Glutamatergic neuron (in vitro differentiated cells): Measurements from ENCODE around the gene NME8. TPM values are rescaled to one million over a fixed set of nuclear protein-coding genes. Genes with fewer than 3 reads are reported as not detected.

Source experiments
- DNase-seq: peaks from one replicate; pipeline ENCODE4 v3.0.0; 2022
- H3K27ac Mint-ChIP-seq: one replicate; pipeline ENCODE4 v1.8.0; 2020; ENCODE audit warnings: mild to moderate bottlenecking, mixed read lengths, inconsistent platforms; ENCODE audit not compliant: unreplicated experiment
- H3K27me3 Mint-ChIP-seq: one replicate; pipeline ENCODE4 v1.8.0; 2020; ENCODE audit warnings: mild to moderate bottlenecking, moderate library complexity, mixed read lengths, inconsistent platforms; ENCODE audit not compliant: unreplicated experiment
- H3K36me3 Mint-ChIP-seq: one replicate; pipeline ENCODE4 v1.8.0; 2020; ENCODE audit warnings: mild to moderate bottlenecking, mixed read lengths, inconsistent platforms; ENCODE audit not compliant: unreplicated experiment
- H3K4me1 Mint-ChIP-seq: one replicate; pipeline ENCODE4 v1.8.0; 2020; ENCODE audit warnings: mild to moderate bottlenecking, low read depth, mixed read lengths, inconsistent platforms; ENCODE audit not compliant: unreplicated experiment
- H3K4me3 Mint-ChIP-seq: one replicate; pipeline ENCODE4 v1.8.0; 2020; ENCODE audit warnings: mild to moderate bottlenecking, mixed read lengths, inconsistent platforms; ENCODE audit not compliant: unreplicated experiment
- H3K9me3 Mint-ChIP-seq: one replicate; pipeline ENCODE4 v1.8.0; 2020; ENCODE audit warnings: mild to moderate bottlenecking, moderate library complexity, mixed read lengths, inconsistent platforms; ENCODE audit not compliant: unreplicated experiment
- total RNA-seq: library from RNA; stranded (reverse); fragmentation: NEBNext Ultra II Directional; extraction: Animal tissue kit (Norgen Biotek cat#: 25700); gene quantifications from one replicate; pipeline ENCODE4 v1.2.1, GENCODE V29; 2021; ENCODE audit not compliant: unreplicated experiment
- TF ChIP-seq, protein P1 (sequence below): fragments of 200-600 bp; sonication (generic); IDR thresholded peaks from one replicate; pipeline ENCODE4 v1.5.0; 2021; ENCODE audit not compliant: partially characterized antibody, unreplicated experiment

The NME8 gene
- total RNA-seq, 1 donor from 2014 or later, result not detected

DNA sequence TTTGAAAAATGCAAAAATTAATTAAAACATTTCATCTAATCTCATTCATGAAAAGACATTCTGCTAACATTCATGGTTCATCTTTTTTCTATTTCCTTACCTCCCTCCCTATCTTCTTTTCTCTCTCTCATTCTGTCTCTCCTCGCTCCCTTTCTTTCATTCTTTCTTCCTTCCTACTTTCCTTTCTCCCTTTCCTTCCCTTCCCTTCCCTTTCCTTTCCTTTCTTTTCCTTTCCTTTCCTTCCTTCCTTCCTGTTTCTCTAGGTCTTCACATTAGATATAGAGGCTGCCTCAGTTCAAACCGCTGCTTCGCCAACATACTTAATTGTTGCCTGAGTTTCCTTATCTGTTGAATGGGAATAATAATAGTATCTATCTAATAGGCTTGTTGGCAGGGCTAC is 46.3 kb downstream of the NME8 start:
- H3K36me3 Mint-ChIP-seq, result no peaks in the 10 kb centered on the region
- DNase-seq, result no peak
- H3K4me1 Mint-ChIP-seq, result no peaks in the 10 kb centered on the region
- H3K4me3 Mint-ChIP-seq, result no peak overlapping the region
- no peaks in the 10 kb centered on the region for H3K9me3 Mint-ChIP-seq
- peaks cover 3% of the 10 kb centered on the region for H3K27me3 Mint-ChIP-seq
- H3K27ac Mint-ChIP-seq, result no peak overlapping the region
- TF ChIP-seq, protein P1, sequence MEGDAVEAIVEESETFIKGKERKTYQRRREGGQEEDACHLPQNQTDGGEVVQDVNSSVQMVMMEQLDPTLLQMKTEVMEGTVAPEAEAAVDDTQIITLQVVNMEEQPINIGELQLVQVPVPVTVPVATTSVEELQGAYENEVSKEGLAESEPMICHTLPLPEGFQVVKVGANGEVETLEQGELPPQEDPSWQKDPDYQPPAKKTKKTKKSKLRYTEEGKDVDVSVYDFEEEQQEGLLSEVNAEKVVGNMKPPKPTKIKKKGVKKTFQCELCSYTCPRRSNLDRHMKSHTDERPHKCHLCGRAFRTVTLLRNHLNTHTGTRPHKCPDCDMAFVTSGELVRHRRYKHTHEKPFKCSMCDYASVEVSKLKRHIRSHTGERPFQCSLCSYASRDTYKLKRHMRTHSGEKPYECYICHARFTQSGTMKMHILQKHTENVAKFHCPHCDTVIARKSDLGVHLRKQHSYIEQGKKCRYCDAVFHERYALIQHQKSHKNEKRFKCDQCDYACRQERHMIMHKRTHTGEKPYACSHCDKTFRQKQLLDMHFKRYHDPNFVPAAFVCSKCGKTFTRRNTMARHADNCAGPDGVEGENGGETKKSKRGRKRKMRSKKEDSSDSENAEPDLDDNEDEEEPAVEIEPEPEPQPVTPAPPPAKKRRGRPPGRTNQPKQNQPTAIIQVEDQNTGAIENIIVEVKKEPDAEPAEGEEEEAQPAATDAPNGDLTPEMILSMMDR, result no peak

DNA sequence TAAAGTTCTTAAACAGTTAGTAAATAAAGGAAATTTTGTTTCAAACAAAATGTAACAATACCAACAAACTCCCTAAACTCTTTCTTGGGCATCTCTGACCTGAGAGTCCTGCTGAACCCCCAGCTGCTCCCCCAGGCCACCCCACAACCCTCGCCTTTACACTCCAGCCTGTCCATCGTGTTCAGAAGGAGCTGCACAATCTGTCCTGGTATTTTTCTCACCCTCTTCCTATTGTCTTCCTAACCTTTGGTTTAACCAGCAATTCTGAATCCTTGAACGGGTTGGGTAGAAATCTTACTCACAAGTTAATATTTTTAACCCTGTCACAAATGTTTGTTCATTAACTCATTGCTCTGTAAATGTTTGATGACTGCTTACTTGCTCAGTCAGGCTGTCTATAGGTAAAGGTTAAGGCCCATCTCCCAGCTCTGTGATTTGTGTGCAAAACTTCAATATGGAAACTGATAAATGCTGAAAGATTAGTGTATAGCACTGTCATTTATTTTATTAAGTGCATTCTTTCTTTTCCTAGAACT is 51.4 kb downstream of the NME8 start:
- Mint-ChIP-seq H3K4me1 (peaks cover 6% of the 10 kb centered on the region), H3K27me3 (peaks cover 3% of the 10 kb centered on the region), H3K36me3 (no peaks in the 10 kb centered on the region), H3K4me3 (no peak overlapping the region), H3K9me3 (no peaks in the 10 kb centered on the region), H3K27ac (no peak overlapping the region)
- TF ChIP-seq, protein P1, result no peak
- no peak for DNase-seq

DNA sequence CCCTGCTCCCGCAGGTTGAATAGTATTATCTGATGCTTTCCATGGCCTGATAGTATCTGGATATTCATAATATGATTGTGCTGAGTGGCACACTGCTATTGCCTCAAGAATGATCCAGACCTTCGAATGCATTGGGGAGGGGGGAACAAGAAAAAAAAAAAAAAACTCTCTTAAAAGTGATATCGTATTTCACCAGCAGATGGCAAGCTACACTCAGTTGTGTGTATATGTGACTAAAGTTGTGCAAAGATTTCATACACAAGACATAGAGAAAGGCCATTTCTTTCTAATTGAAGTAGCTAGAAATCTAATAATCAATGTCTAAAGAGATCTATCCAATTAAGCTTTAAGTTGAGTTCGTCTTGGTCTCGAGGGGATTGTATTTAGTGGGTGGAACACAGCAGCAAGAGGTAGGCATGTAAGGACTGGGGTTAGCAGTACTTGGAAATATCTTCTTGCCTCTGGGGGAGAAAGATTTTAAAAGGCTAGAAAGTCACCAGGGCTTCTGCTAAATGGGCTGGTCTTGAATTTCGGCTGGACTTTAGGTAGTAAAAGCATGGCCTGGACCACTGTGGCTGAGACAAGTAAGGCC is 52.9 kb downstream of the NME8 start:
- Mint-ChIP-seq H3K4me3 (no peak overlapping the region), H3K27me3 (peaks cover 3% of the 10 kb centered on the region), H3K27ac (no peak overlapping the region), H3K9me3 (no peaks in the 10 kb centered on the region), H3K4me1 (peaks cover 6% of the 10 kb centered on the region), H3K36me3 (no peaks in the 10 kb centered on the region)
- no peak for DNase-seq
- TF ChIP-seq, protein P1, result peak; percentile 71

DNA sequence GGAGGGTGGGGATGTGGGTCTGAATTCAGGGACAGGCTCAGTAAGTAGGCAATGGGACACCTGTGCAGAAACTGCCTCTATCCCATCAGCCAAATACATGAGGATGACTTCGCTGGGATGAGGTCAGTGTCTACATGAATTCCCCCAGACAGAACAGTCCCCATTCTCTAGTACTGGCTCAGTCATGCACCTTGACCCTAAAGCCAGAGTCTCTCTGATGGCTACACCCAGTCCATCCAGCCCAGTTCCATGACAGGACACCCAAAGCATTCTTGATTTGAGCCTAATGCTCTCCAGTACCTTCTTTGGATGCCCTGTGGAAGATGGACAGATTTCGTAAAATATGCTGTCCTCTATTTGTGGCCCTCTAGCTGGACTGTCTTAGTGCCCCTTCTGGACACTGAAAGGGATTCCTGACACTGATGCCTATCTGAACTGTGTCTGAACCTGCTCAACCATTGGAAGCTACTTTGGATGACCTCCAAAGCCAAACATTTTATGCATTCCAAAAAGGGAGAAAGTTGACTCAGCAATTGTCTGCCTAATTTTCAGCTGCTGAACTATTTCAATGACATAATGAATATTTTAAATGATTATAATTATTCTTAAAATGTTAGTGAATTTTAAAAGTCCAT is 53.6 kb downstream of the NME8 start:
- Mint-ChIP-seq H3K9me3 (no peaks in the 10 kb centered on the region), H3K4me3 (no peak overlapping the region), H3K4me1 (peaks cover 6% of the 10 kb centered on the region), H3K36me3 (no peaks in the 10 kb centered on the region), H3K27ac (no peak overlapping the region), H3K27me3 (peaks cover 3% of the 10 kb centered on the region)
- TF ChIP-seq, protein P1, result no peak
- no peak for DNase-seq

DNA sequence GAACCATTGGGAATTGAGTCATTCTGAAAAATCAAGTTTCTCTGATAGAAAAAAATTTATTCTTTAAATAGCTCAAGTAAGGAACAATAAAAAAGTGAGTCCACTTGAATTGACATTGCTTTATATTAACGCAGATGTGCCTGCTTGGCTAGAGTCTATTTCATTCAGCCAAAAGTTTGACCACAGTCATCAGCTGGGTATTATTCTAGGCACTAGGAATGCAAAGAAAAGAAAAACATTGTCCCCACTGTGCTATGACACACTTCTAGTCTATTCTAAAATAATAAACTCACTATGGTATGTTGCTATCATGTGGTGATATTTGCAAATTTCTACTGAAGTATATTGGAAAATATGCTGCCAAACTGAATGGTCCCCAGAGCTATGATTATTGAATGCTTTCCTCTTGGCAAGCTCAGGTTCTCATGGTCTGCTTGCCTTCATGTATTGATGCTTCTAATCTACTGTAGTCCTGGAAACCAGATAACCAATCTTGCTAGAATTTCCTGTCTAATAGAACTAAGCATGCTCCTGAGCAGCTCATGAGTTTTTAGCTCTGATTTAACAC is 59.9 kb downstream of the NME8 start:
- TF ChIP-seq, protein P1, result no peak
- H3K4me3 Mint-ChIP-seq, result no peak overlapping the region
- DNase-seq, result no peak
- H3K27ac Mint-ChIP-seq, result no peak overlapping the region
- no peaks in the 10 kb centered on the region for H3K36me3 Mint-ChIP-seq
- H3K4me1 Mint-ChIP-seq, result no peaks in the 10 kb centered on the region
- no peaks in the 10 kb centered on the region for H3K27me3 Mint-ChIP-seq
- H3K9me3 Mint-ChIP-seq, result no peaks in the 10 kb centered on the region
